Measurements from ENCODE around the gene NRXN3.

Gene NRXN3

DNA sequence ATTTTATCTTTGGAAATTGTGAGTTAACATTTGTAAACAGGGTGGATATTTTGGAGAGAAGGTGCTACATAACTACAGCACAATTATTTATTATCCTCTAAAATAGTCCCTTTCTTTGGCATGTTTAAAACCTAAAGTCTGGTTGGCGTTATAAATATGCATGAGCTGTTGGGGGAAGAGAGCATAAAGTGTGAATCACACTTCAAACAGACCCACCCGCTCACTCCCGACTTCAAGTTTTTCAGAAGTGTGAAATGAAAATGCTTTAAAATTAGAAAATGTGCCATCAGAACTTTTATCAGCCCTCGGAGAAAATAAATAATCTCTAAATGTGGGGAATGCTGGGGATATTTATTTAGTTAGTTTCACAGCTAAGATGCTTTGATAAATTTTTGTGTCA is 1006.9 kb downstream of the NRXN3 start:
- DNase-seq (ENCODE audit: low read depth): no peak
- H3K4me3 ChIP-seq (ENCODE audit: low read depth, low read length): no peak overlapping the region
- TF ChIP-seq, protein P1, sequence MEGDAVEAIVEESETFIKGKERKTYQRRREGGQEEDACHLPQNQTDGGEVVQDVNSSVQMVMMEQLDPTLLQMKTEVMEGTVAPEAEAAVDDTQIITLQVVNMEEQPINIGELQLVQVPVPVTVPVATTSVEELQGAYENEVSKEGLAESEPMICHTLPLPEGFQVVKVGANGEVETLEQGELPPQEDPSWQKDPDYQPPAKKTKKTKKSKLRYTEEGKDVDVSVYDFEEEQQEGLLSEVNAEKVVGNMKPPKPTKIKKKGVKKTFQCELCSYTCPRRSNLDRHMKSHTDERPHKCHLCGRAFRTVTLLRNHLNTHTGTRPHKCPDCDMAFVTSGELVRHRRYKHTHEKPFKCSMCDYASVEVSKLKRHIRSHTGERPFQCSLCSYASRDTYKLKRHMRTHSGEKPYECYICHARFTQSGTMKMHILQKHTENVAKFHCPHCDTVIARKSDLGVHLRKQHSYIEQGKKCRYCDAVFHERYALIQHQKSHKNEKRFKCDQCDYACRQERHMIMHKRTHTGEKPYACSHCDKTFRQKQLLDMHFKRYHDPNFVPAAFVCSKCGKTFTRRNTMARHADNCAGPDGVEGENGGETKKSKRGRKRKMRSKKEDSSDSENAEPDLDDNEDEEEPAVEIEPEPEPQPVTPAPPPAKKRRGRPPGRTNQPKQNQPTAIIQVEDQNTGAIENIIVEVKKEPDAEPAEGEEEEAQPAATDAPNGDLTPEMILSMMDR (IDR thresholded peaks at IDR 0.05; ENCODE audit: low read depth, low read length, missing control alignments): no peak
- in situ Hi-C loops (cut with HindIII; ENCODE audit: low sequenced_read_pairs): no loop called here

- H3K4me3 ChIP-seq (ENCODE audit: low read depth, low read length): no peak overlapping the region
- TF ChIP-seq, protein P1 (IDR thresholded peaks at IDR 0.05; ENCODE audit: low read depth, low read length, missing control alignments): no peak
- no peak for DNase-seq (ENCODE audit: low read depth)
- in situ Hi-C loops (cut with HindIII; ENCODE audit: low sequenced_read_pairs): no loop called here
These were observed 1008.5 kb downstream of the NRXN3 start for GRCh38 chr14:79178719-79179118.

GRCh38 chr14:79179985-79180384 is 1009.8 kb downstream of the NRXN3 start:
- no peak overlapping the region for H3K4me3 ChIP-seq (ENCODE audit: low read depth, low read length)
- DNase-seq (ENCODE audit: low read depth): no peak
- TF ChIP-seq, protein P1 (IDR thresholded peaks at IDR 0.05; ENCODE audit: low read depth, low read length, missing control alignments): no peak
- in situ Hi-C loops (cut with HindIII; ENCODE audit: low sequenced_read_pairs): no loop called here

DNA sequence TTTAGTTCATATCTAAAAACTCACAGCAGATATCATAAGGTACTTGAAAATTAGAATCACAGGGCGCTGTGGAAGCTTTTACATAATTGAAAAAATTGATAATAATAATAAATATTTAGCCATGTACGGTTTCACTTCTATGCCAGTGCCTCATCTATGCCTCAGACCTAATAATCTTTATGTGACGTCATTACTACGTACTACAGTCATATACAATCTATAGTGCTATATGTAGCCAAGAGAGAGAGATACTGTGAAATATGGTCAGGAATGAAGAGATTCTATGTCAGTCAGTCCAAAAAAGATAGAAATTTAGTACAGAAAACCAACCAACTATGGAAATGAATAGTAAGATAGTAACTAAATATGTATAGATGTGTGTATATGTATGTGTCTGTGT is 1010.5 kb downstream of the NRXN3 start:
- TF ChIP-seq, protein P1 (IDR thresholded peaks at IDR 0.05; ENCODE audit: low read depth, low read length, missing control alignments): no peak
- no peak overlapping the region for H3K4me3 ChIP-seq (ENCODE audit: low read depth, low read length)
- in situ Hi-C loops (cut with HindIII; ENCODE audit: low sequenced_read_pairs): no loop called here
- DNase-seq (ENCODE audit: low read depth): no peak

DNA sequence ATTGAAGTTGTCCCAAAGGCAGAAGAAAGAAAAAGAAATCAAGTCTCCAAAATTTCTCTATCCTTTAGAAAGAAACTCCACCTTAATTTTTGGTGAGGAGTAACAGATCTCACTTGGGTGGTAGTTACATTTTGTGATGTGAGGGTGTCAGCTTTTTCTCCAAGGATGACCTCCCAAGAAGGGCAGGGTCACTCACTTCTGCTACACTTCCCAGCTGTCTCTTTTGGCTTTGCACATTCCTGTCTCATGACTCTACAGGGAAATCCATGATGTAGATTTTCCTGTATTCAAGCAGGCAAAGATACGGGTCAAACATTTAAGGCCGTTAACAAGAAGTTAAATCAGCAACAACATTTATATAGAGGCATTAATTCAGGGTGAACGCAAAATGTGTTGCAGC is 1016.4 kb downstream of the NRXN3 start:
- in situ Hi-C loops (cut with HindIII; ENCODE audit: low sequenced_read_pairs): no loop called here
- no peak for DNase-seq (ENCODE audit: low read depth)
- TF ChIP-seq, protein P1 (IDR thresholded peaks at IDR 0.05; ENCODE audit: low read depth, low read length, missing control alignments): no peak
- no peak overlapping the region for H3K4me3 ChIP-seq (ENCODE audit: low read depth, low read length)

DNA sequence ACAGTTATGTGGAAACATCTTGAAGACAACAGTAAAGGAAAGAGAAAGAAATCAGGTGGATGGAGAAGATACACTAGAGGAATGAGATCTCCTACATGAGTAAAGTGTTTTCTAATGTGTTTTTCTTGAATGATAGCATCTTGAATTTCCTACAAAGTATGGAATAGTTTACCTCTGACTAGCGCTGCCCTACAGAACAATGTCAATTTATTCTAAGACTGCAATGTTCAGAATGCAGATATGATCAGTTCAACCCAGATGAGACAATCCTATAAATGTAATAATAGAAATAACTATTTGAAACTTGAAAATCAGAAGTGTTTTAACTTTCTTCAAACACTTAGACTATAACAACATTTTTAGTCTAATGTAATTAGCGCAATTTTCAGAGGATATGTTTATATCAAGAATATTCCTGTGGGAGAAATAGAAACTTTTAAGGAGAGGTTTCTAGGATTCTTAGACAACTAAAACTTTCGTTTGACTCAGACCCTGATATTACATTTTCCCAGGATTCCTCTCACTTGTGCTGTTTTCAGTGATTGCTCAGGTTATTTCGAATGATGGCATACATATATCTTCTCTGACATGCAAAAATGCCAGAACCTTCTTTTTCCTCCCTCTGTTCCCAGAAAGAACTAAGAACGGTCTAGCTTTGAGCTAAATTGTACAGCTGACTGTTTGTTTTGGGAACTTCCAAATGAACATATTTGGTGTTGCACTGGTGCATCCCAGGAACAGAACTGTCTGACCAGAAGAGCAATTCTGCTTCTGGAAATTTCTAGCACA is 1023.7 kb downstream of the NRXN3 start:
- in situ Hi-C loops (cut with HindIII; ENCODE audit: low sequenced_read_pairs): no loop called here
- no peak overlapping the region for H3K4me3 ChIP-seq (ENCODE audit: low read depth, low read length)
- TF ChIP-seq, protein P1 (IDR thresholded peaks at IDR 0.05; ENCODE audit: low read depth, low read length, missing control alignments): no peak
- no peak for DNase-seq (ENCODE audit: low read depth)

Data from astrocyte of the cerebellum (primary cell).